Ramos (cell line): ENCODE data around the gene FUBP3.

Experiments
- in situ Hi-C: fragments of 300-500 bp; cut with MboI; formaldehyde crosslinking; loops from one replicate; pipeline ENCODE4 v1.14.3; 2022; ENCODE audit warnings: low sequenced_read_pairs; ENCODE audit not compliant: unreplicated experiment

The FUBP3 gene

DNA sequence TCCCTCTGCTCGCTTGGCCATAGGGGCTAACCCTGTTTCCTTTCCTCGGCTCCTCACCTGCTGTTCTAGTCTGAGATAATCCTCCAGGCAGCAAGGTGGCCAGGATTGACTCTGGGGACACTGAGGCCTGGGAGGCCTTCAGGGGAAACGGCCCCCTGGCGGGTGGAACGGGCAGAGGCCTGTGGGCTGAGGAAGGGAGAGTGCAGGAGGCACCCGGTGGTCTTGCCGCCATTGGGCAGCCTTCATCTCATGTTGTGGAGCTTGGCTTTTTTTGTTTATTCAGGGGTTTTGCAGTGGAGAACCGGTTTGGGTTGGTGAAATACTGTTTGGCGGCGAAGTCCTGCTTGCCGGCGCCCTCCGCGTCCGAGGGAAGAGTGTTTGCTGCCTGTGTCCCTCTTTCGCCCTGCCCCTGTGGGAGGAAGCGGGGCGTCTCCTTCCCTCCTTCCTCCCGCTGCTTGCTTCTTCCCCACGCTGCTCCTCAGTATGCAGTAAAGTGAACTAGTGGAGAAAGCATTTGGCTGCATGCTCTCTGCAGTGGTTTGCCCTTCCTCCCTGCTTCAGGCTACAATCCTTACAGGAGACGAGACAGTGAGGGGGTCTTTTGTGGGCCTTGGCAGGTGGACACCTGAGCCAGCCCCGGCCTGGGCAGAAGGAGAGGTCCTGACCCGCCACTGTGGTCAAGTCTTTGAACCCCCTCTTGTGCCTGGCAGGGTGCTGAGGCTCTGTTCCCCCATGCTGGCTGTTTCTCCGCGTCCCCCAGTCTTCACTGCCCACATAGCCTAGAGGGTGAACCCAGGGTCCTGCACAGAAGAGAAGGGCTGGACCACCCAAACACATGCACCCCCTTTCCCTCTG, 54.2 kb downstream of the FUBP3 start:
- in situ Hi-C loops = no loop called here

DNA sequence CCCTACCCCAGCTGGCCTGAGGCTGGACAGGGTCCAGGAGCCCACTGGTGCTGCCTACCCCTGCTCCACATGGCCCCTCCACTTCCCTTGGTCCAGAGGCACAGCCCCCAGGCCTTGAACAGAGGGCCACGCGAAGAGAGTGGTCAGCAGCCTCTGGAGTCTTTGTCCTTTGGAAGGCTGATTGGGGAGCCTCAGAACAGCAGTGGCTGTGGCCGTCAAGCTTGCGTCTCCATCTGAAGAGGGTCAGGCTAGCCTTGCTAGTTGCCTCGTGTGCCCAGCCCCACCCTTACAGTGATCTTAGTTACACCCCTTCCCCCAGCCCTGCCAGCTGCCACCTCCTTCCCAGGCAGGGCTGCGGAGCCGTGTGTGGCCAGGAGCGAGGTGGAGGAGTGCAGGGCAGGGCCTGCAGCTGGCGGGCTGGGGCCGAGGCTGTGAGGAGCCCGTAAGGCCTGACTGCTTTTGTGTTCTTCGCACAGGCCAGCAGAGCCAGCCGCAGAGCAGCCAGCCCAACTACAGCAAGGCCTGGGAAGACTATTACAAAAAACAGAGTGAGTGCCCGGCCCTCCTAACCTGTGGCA, 54.9 kb downstream of the FUBP3 start:
- in situ Hi-C loops = no loop called here

DNA sequence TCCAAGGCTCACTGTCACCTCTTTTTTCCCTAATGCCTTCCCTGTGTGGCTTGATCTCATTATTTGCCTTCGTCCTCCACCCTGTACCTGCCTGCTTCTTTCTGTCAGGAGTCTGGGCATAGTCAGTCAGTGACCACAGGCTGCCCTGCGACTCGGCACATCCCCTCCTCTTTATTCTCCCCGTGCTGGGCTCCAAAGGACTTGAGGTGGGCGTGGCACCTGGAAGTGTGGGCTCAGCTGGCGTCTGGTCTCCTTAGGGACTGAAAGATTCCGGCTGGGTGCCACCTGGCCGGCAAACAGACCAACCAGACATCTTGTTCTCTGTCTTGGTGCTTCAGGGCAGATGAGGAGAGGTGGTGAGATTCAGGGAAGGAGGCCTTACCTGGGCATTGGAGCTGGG, 55.4 kb downstream of the FUBP3 start:
- in situ Hi-C loops = no loop called here

DNA sequence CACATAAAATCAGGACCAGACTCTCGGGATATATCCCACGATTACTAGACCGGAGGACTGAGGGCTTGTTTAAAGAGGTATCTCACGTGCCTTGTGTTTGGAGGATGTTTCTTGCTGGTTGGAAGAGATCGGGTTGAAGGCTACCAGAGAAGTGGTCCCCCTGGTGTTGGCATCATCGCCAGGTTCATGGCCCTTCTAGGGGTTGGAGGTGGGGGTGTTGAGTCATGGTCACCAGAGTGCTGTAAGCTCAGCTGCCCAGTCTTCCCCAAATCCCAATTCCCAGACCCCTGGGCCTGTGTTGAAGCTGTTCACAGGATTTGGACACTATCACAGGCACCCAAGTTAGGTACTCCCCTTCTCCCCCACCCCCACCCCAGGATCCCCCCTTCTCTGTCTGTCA, 55.9 kb downstream of the FUBP3 start:
- in situ Hi-C loops = no loop called here

DNA sequence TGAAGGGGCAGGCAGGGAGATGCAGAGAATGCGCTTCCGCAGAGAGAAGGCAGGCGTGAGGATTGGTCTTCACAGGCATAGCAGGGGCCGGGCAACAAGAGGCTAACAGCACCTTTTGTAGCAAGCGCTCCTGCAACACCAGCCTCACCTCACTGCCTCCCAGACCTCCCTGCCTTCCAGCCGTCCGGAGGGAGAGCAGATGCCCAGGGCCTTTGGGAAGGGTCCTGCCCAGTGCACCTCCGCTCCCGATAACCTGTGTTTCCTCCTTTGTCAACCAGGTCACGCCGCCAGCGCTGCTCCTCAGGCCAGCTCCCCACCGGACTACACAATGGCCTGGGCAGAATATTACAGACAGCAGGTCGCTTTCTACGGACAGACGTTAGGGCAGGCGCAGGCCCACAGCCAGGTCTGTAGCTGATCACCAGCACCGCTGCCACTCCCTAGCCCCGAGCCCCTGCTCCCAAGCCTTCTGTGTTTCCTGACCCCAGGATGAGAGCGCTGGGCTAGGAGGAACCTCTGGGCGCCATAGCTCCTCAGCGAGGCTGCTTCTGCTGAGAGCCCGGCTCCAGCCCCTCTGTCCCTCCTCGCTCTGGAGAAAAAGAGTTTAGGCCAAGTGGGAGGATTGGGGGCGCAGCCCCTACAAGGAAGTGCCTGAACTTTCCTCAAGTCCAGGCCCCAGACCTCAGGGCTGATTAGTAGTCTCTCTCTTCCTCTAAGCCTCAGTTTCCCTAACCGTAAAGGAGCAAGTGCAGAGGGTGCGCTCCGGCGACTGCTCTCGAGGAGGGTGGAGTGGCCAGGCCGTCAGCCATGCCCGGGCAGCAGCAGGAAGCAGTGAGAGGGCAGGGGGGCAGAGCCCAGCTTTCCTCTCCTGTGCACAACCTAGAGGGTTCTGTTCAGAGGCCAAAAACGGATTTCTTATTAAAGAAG, 56.6 kb downstream of the FUBP3 start:
- in situ Hi-C loops = no loop called here

DNA sequence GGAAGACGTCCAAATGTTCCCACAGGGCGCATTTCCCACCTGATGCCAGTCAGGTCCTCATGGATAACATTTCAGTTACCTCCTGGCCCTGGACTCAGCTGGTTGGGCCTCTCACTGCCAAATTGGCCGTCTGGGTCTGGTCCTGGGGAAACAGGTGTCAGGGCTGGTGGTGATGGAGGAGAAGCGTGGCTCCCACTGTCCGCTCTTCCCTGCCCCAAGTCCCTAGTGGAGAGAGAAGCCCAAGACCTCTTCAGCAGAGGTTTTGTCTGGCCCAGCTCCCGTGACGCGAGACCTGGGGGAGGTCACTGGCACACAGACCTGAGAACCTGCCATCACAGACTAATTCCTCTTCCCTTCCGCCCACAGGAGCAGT, 57.3 kb downstream of the FUBP3 start:
- in situ Hi-C loops = no loop called here

DNA sequence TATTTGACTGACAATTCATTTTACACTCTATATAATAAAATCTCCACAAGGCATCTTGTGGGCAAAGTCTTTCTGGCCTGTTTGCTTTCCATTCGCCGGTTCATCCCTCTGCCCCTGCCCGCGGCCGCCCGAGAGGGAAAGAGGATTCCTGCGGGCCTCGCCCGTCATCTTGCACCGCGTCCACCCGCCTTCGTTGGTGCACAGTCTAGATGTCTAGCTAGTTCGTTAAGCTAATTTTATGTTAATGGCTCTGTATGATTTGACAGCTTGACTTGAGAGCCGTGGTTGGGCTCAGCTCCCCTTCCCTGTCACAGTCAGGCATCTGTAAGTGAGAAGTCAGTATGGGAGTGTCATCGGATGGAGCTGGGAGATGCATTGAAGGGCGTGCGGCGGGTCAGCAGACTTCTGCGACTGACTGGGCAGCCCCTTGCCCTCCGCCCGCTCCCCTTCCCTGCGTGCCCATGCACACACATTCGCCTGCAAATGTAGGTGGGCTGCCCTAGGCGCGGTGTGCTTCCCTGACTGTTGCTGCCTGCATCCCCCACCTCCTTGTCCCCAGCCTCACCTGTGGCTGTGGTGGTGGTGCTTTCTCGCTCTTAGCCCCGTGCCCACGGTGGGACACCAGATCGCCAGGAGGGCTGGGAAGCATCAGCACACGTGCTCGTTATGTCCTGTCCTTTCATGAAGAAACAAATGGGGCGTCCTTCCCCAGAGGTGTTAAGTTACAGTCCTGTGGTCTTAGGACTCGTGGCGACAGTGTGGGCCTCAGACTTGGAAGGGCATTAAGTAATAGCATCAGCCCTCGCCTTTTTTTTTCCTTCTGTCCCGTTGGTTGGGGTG, 59.1 kb downstream of the FUBP3 start:
- in situ Hi-C loops = no loop called here

DNA sequence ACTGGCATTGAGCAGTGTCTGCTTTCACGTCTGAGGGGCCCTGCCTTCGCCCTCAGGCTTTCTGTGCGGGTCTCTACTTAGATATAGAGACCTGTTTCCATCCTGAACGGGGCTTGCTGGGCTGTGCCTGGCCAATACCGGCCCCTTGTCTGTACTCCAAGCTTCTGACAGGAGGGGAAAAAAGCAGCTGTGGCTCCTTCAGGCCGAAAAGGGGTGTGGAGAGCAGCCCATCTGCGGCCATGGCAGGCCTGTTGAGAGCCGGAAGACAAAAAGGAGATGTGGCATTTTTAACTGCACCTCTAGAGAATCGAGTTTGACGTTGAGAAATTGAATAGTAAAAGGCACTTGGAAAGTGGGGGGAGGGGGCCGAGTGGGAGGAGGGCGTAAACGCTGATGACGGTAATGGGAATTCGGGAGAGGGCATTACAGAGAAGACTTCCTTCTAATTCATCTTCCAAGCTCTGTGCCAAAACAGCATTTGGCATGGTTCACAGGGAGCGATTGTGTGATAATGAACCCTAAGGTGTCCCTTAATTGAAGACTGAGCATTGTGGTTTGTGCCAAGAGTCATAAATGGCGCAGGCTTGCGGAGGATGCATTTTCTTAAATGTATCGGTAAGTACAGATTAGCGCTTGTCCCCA, 59.9 kb downstream of the FUBP3 start:
- in situ Hi-C loops = no loop called here

DNA sequence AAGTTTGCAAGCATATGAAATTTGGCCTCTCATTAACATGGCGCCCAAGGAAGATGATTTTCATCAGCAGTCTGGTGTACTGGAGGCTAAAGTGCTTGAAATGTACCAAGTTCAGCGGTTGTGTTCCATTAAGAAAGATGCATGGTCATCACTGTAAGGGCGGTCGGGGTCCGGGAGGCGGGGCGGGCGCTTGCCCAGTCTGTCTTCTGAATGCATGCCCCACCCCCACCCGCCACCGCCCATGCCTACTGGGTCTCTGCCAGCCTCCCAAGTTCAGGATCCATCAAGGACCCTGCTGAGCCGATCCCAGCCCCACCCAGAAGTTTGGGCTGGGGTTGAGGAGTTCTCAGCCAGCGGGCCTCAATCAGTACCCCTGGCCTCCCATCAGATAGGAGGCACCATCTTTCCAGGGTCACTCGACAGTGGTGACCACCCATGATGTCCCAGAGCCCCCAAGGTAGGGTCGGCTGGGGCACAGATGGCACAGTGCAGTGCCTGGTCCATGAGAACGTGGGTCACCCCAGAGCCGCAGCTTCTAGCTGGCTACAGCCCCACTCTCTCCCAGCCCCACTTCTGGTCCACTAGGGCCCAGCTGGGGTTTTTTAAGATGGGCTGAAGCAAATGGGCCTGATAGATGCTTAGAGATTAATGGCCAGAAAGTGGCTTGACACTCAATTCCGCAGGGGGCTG, 60.6 kb downstream of the FUBP3 start:
- in situ Hi-C loops = no loop called here

DNA sequence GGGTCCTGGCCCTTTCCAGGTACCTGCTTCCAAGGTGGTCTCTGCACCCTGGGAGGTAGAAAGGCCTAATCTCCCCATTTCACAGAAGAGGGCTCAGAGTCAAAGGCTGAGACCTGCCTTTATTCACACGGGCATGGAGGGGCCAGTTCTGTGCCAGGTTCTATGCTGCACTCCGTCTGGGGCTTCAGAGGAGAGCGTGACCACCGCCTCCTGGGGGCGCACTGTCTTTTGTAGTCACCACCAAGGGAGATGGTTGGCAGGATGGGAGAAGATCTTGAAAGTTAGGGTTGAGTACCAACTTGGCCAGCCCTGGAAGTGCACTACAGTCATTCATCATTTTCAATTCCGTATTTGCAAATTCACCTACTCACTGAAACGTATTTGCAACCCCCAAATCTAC, 61.3 kb downstream of the FUBP3 start:
- in situ Hi-C loops = no loop called here

DNA sequence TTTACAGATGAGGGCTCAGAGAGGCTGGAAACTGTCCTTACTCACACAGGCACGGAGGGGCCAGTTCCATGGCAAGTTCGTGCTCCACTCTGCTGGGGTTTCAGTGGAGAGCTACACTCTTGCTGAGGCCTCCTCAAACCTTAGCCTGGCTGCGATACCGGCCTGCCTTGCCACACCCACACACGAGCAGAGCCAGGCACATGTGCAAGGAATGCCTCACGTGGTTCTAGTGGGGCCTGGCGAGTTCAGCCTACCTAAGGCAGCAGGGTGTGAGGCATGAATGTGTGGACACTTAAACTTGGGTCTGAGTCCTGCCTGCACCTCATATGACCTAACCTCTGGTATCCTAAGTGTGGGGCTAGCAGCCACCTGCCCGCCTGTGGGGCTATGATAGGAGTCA, 63.5 kb downstream of the FUBP3 start:
- in situ Hi-C loops = no loop called here

DNA sequence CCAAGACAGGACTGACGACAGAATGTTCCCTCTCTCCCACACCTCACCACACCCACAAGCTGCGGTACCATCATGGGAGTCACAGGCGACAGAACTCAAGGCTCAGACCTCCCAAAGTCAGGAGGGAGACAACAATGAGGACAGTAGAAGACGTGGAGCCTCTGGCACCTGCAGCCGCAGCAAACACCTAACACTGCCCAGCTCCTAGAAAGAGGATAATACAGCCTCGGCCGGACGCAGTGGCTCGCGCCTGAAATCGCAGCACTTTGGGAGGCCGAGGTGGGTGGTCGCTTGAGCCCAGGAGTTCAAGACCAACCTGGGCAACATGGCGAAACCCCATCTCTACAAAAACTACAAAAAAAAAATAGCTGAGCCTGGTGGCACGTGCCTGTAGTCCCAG, 71.8 kb downstream of the FUBP3 start:
- in situ Hi-C loops = no loop called here

DNA sequence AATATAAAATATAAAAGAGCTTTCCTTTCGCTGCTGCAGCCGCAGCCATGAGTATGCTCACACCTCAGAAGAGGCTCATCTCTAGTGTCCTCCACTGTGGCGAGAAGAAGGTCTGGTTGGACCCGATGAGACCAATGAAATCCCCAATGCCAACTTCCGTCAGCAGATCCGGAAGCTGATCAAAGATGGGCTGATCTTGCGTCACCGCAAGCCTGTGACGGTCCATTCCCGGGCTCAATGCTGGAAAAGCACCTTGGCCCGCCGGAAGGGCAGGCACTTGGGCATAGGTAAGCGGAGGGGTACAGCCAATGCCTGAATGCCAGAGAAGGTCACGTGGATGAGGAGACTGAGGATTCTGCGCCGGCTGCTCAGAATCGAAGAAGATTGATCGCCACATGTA, 72.4 kb downstream of the FUBP3 start:
- in situ Hi-C loops = no loop called here

DNA sequence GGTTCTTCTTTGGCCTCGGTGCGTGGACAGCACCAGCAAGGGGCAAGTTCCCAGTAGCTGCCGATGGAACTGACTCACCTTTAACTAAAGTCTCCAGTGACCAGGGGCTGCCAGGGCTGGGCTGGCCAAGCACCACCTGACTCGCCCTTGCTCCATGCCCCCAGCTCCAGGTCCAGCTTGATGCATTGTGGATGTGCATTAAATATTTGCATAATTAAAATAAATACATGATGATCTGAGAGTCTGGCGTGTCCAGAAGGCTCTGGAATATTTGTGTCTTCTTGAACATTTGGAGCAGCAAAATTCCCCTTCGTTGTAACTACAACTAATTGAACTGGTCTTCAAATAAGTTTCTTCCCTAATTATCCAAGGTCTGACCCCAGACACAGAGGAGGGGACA, 75.5 kb downstream of the FUBP3 start:
- in situ Hi-C loops = no loop called here

DNA sequence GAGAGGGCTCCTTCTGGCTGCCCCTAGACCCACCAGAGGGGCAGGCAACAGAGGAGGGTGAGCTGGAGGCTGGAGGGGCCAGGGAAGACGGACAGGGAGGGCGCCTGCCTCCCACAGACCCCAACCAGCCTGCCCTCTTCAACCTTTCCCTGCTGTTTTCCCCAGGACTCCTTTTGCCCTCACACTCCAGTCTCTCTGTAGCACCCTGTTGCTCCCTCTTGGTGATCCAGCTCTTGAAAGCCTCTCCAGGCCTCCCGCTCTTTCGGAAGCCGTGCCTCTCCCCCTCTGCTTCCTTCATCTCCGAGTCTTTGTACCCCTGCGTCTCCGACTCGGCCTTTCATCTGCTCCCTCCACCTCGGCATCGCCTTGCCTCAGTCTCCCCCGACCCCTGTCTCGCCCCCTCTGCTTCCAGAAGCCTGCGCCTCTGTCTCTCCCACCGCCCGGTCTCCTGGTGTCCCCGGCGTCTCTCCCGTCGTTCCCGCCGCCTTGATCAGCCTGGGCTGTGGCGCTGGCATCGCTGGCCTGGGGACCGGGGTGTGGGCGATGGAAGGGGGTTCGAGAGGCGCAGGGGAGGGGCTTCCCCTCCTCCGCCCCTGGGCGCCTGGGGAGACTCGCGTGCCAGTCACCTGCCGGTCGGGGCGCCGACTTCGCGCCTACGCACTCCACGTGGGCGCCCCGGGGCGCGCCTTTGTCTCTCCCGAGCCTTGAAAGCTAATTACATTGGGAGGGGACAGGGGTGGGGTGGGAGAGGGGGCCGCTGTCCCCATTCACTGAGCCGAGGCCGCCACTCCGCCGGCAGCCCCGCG, 79.7 kb downstream of the FUBP3 start:
- in situ Hi-C loops = no loop called here

DNA sequence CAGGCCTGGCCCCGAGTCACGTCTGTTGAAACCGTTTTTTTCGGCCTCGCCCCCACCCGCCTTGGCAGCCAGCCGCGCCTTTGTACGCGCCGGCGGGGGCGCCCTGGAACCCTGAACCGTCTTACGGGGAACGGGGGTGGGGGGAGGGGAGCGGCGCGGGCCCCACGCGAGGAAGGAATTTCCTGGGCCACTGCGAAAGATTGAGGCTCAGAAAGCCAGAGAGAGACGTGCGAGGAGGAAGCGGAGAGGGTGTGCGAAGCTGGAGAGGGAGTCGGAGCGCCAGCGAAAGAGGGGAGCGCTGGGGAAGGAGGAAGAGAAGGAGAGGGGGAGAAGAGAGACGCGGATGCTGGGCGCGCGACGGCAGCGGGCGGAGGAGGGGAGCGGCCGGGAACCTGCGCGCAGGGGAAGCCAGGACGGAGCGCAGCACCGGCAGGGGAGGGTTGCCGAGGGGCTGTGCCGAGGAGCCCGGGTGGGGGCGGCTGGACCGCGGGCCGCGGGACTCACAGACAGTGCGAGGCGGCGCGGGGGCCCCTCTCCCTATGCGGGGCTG, 80.4 kb downstream of the FUBP3 start:
- in situ Hi-C loops = no loop called here

DNA sequence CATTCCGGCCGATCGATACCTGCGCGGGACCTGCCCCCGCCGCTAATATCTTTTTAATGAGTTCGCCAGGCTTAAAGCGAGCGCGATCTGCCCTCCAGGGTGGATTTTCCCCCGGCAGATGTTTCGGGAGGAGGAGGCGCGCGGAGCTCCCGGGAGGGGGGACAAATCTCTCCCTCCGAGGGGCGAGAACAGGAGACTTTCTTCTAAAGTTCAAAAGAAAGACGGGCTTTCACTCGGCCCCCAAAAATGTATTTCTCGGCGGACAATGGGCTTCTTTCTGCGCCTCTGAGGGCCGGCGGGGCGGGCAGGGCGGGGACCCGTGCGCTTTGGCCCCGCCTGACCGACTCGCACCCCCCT, 80.9 kb downstream of the FUBP3 start:
- in situ Hi-C loops = no loop called here
